Measurements from ENCODE around the gene CALCA. TPM values are rescaled to one million over a fixed set of nuclear protein-coding genes. Genes with fewer than 3 reads are reported as not detected.

The CALCA gene
- total RNA-seq, 2 experiments from 2014 or later: not detected

GRCh38 chr11:14932447-14932846 is 39.7 kb downstream of the CALCA start:
- no peak overlapping the region for H3K4me3 Mint-ChIP-seq
- CTCF ChIA-PET: no interaction called here
- POLR2A ChIA-PET: no interaction called here
- no peaks in the 10 kb centered on the region for H3K27me3 Mint-ChIP-seq
- H3K4me1 Mint-ChIP-seq: no peaks in the 10 kb centered on the region
- no peak for DNase-seq
- H3K9me3 Mint-ChIP-seq: peaks cover 2% of the 10 kb centered on the region
- H3K27ac Mint-ChIP-seq: no peak overlapping the region
- peaks cover 8% of the 10 kb centered on the region for H3K36me3 Mint-ChIP-seq (ENCODE audit: low read depth)

GRCh38 chr11:14930369-14930768 is 41.8 kb downstream of the CALCA start:
- Mint-ChIP-seq H3K4me3 (no peak overlapping the region), H3K27me3 (no peaks in the 10 kb centered on the region), H3K27ac (no peak overlapping the region), H3K4me1 (no peaks in the 10 kb centered on the region), H3K36me3 (ENCODE audit: low read depth) (peaks cover 3% of the 10 kb centered on the region), H3K9me3 (peaks cover 9% of the 10 kb centered on the region)
- no peak for DNase-seq
- POLR2A ChIA-PET: no interaction called here
- CTCF ChIA-PET: no interaction called here

- Mint-ChIP-seq H3K27ac (no peak overlapping the region), H3K4me1 (no peaks in the 10 kb centered on the region), H3K27me3 (no peaks in the 10 kb centered on the region), H3K4me3 (no peak overlapping the region), H3K9me3 (peaks cover 7% of the 10 kb centered on the region), H3K36me3 (ENCODE audit: low read depth) (peaks cover 3% of the 10 kb centered on the region)
- ChIA-PET CTCF (no interaction called here), POLR2A (no interaction called here)
- no peak for DNase-seq
Measured at GRCh38 chr11:14927146-14927545, 45.0 kb downstream of the CALCA start.

- ChIA-PET POLR2A (no interaction called here), CTCF (interaction anchor here (0.7 to 1.5 kb wide), 3 partner anchors 15 to 150 kb away, joined by 3 to 4 read pairs (median 3); no protein-coding TSS in a partner anchor)
- Mint-ChIP-seq H3K36me3 (ENCODE audit: low read depth) (peaks cover 3% of the 10 kb centered on the region), H3K27me3 (no peaks in the 10 kb centered on the region), H3K4me3 (no peak overlapping the region), H3K27ac (no peak overlapping the region), H3K4me1 (no peaks in the 10 kb centered on the region), H3K9me3 (peaks cover 7% of the 10 kb centered on the region)
- no peak for DNase-seq
Measured at GRCh38 chr11:14924318-14924717, 47.8 kb downstream of the CALCA start.

Other genes starting within 250 kb of the CALCA start
- 10 to 100 TPM; 15.5 to 16.1 TPM for gene CYP2R1, start 80.1 kb downstream of the CALCA start, total RNA-seq
- gene CALCB, start 101.2 kb upstream of the CALCA start, total RNA-seq: under 1 TPM; 0.35 to 0.89 TPM
- gene INSC, start 142.6 kb upstream of the CALCA start, total RNA-seq: under 1 TPM in 1 of 2 experiments, not detected in 1; 0.23 TPM